ENCODE results near the gene RBSN.

Gene RBSN

GRCh38 chr3:15113884-15114283 is 14.9 kb upstream of the RBSN start:
- Histone ChIP-seq H3K27ac (replicated peaks) (no peak overlapping the region), H3K27me3 (ENCODE audit: insufficient read depth, poor library complexity, severe bottlenecking) (no peaks in the 10 kb centered on the region), H3K4me3 (replicated peaks; ENCODE audit: insufficient read depth, low read length) (no peak overlapping the region)
- TF ChIP-seq POLR2AphosphoS5 (IDR thresholded peaks at IDR 0.05; ENCODE audit: low read depth) (no peak), CTCF (IDR thresholded peaks at IDR 0.05; ENCODE audit: insufficient read depth, low read length) (no peak), GABPA (IDR thresholded peaks at IDR 0.05; ENCODE audit: low read depth) (no peak), REST (IDR thresholded peaks at IDR 0.05; ENCODE audit: insufficient replicate concordance, low read depth) (no peak), SPI1 (IDR thresholded peaks at IDR 0.05; ENCODE audit: borderline replicate concordance, low read depth) (no peak)
- DNase-seq (ENCODE audit: low read depth in 1 of 2, low spot score in 1 of 2): no peak

- Histone ChIP-seq H3K27me3 (ENCODE audit: insufficient read depth, poor library complexity, severe bottlenecking) (no peaks in the 10 kb centered on the region), H3K27ac (replicated peaks) (no peak overlapping the region), H3K4me3 (replicated peaks; ENCODE audit: insufficient read depth, low read length) (no peak overlapping the region)
- no peak for DNase-seq (ENCODE audit: low read depth in 1 of 2, low spot score in 1 of 2)
- TF ChIP-seq GABPA (IDR thresholded peaks at IDR 0.05; ENCODE audit: low read depth) (no peak), POLR2AphosphoS5 (IDR thresholded peaks at IDR 0.05; ENCODE audit: low read depth) (no peak), REST (IDR thresholded peaks at IDR 0.05; ENCODE audit: insufficient replicate concordance, low read depth) (no peak), SPI1 (IDR thresholded peaks at IDR 0.05; ENCODE audit: borderline replicate concordance, low read depth) (no peak), CTCF (IDR thresholded peaks at IDR 0.05; ENCODE audit: insufficient read depth, low read length) (no peak)
These were observed 14.5 kb upstream of the RBSN start for GRCh38 chr3:15113471-15113870.

GRCh38 chr3:15112011-15112410 is 13.1 kb upstream of the RBSN start:
- Histone ChIP-seq H3K27me3 (ENCODE audit: insufficient read depth, poor library complexity, severe bottlenecking) (no peaks in the 10 kb centered on the region), H3K27ac (replicated peaks) (no peak overlapping the region), H3K4me3 (replicated peaks; ENCODE audit: insufficient read depth, low read length) (no peak overlapping the region)
- no peak for DNase-seq (ENCODE audit: low read depth in 1 of 2, low spot score in 1 of 2)
- TF ChIP-seq GABPA (IDR thresholded peaks at IDR 0.05; ENCODE audit: low read depth): no peak
- no peak for TF ChIP-seq POLR2AphosphoS5 (IDR thresholded peaks at IDR 0.05; ENCODE audit: low read depth)
- TF ChIP-seq REST (IDR thresholded peaks at IDR 0.05; ENCODE audit: insufficient replicate concordance, low read depth): no peak
- no peak for TF ChIP-seq CTCF (IDR thresholded peaks at IDR 0.05; ENCODE audit: insufficient read depth, low read length)
- TF ChIP-seq SPI1 (IDR thresholded peaks at IDR 0.05; ENCODE audit: borderline replicate concordance, low read depth): no peak
